ENCODE data around the gene TMEM243. TPM values are rescaled to one million over a fixed set of nuclear protein-coding genes. Genes with fewer than 3 reads are reported as not detected.
A peak's percentile ranks its signal among the peaks of the same experiment; 100 is the strongest.
"Not testable (repeated sequence)": the region's sequence is repeated elsewhere in the genome, so short reads cannot be mapped to it uniquely, and the experiment has no call there.

TMEM243 gene
- total RNA-seq, 3 donors from 2014 or later, result 38.4 to 43.1 (median 39.3) TPM

DNA sequence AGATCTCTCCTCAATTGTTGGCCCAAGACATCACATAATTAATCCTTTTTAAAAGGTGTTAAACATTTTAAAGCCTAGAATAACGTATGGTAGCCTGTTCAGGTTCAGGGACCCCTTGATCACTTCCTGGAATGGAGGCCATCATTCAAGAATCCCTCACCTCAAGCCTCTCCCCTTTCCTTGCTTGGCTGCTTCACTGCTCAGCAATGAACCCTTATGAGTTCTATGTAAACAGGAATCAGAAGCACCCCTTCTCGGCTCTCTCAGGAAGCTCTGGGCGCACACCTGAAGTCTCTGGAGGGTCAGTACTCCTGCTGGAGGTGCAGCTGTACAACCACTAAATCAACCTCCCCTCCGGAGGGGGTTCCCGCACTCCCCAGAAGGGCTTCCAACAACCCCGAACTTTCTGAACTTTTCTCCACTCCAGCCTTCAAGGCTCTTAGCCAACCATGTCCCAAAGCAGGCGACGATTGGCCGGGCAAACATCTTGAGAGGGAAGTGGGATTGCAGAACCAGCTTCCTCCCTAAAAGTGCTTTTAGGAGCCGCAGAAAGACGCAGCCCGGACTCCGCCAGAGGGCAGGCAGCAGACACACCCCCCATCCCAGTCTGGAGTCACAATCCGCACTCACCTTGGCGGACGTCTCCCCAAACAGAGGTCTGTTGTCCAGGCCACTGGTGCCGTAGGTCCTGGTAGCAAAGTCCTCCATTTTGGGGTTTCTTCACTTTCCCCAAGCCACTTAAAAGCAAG, 562 bp downstream of the TMEM243 start:
- Mint-ChIP-seq H3K36me3 (ENCODE audit: insufficient read depth) (peaks cover 2% of the 10 kb centered on the region), H3K4me3 (peak overlapping the region; percentile 99), H3K4me1 (ENCODE audit: low read depth) (peaks cover 48% of the 10 kb centered on the region), H3K9me3 (no peaks in the 10 kb centered on the region), H3K27me3 (ENCODE audit: low read depth) (no peaks in the 10 kb centered on the region)
- ATAC-seq, result no peak
- no peak for DNase-seq

DNA sequence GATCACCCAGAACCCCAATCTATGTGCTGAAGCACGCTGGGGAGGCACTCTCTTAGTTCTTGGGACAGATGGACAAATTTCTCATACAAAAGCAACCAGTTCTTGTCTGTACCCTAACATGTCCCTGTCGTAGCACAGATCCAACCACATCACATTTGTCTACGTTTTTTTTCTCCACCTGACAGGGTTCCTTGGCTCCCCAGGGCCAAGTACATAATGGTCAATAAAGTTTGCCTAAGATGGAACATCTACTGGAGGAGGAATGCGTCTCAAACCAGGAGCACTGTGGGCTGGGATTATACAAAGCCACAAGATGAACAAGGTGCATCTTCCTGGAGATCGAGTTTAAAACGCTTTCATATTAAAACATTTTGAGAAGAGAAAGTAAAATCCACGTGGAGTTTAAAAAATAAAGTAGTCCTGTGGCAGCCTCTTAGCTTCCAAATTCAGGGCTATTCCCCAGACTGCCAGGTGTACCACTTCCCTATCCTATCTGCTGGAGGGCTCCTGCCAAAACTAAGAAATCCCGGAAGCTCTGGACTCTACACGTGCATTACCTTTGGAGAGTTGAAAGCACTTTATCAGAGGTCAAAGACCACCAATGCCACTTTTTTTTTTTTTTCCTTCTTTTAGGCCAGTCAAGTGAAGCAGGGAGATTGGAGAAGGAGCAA, 1.4 kb downstream of the TMEM243 start:
- H3K4me1 Mint-ChIP-seq (ENCODE audit: low read depth), result peaks cover 56% of the 10 kb centered on the region
- ATAC-seq, result no peak
- peak overlapping the region; percentile 99 for H3K4me3 Mint-ChIP-seq

DNA sequence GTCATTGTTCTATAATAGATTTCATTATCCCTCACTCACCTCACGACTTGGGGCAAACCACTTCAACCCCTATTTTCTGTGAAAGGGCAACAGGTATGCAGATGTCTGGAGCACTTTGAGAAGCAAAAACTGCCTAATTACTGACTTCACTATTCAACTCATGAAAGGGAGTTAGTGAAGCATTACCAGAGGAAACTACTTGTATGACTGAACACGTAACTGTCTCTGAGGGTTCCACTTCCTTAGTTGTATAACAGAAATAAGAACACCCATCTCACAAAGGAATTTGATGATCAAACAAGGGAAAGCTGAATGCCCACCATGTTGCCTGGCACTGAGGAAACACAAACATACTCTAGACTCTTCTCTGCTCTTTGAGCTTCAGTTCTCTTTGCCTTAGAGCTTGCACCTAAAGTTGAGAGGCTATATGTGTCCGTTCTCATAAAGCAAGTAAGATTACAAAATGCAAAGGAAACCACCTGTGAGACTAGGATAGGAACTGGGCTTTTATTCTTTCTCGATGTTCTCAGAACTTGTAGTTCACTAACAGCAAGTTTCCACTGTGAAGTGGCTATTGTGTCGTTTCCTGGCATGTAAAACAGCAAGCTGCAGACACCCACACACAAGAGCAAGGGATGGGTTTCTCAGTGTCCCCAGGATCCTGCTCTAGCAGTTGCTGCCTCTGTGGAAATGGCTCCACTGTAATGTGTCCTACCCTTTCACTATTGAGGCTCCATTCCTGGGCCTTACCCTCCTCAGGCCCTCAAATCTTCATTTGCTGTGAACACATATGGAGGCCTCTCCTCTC, 2.6 kb downstream of the TMEM243 start:
- peaks cover 69% of the 10 kb centered on the region for H3K4me1 Mint-ChIP-seq (ENCODE audit: low read depth)
- peak overlapping the region; percentile 99 for H3K4me3 Mint-ChIP-seq
- H3K27me3 Mint-ChIP-seq (ENCODE audit: low read depth), result no peaks in the 10 kb centered on the region

More for the DNA sequence above, 1.4 kb downstream of the TMEM243 start:
- no peak for DNase-seq
- Mint-ChIP-seq H3K27me3 (ENCODE audit: low read depth) (no peaks in the 10 kb centered on the region), H3K9me3 (no peaks in the 10 kb centered on the region), H3K36me3 (ENCODE audit: insufficient read depth) (peaks cover 5% of the 10 kb centered on the region)

DNA sequence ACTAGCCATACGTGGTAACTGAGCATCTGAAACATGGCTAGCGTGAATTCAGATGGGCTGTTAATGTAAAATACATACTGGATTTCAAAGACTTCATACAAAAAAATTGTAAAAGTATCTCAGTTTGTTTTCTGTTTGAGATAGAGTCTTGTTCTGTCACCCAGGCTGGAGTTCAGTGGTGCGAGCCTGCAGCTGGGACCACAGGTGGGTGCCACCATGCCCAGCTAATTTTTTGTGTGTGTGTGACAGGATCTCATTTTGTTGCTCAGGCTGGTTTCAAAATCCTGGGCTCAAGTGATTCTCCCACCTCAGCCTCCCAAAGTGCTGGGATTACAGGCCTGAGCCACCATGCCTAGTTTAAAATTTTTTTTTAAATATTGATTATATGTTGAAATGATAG, 4.5 kb downstream of the TMEM243 start:
- H3K4me3 Mint-ChIP-seq, result no peak overlapping the region
- peaks cover 8% of the 10 kb centered on the region for H3K36me3 Mint-ChIP-seq (ENCODE audit: insufficient read depth)

More for the DNA sequence above, 2.6 kb downstream of the TMEM243 start:
- H3K36me3 Mint-ChIP-seq (ENCODE audit: insufficient read depth), result peaks cover 5% of the 10 kb centered on the region
- ATAC-seq (peak; percentile 35 to 44), DNase-seq (no peak)
- H3K9me3 Mint-ChIP-seq, result no peaks in the 10 kb centered on the region

GRCh38 chr7:87213811-87214210, 5.7 kb downstream of the TMEM243 start:
- Mint-ChIP-seq H3K27me3 (ENCODE audit: low read depth) (no peaks in the 10 kb centered on the region), H3K9me3 (no peaks in the 10 kb centered on the region), H3K4me3 (peak overlapping the region; percentile 57), H3K36me3 (ENCODE audit: insufficient read depth) (peaks cover 16% of the 10 kb centered on the region), H3K4me1 (ENCODE audit: low read depth) (peaks cover 91% of the 10 kb centered on the region)
- no peak for ATAC-seq
- no peak for DNase-seq

More for the DNA sequence above, 4.5 kb downstream of the TMEM243 start:
- no peaks in the 10 kb centered on the region for H3K27me3 Mint-ChIP-seq (ENCODE audit: low read depth)
- no peaks in the 10 kb centered on the region for H3K9me3 Mint-ChIP-seq
- ATAC-seq, result no peak
- peaks cover 81% of the 10 kb centered on the region for H3K4me1 Mint-ChIP-seq (ENCODE audit: low read depth)
- DNase-seq, result no peak

DNA sequence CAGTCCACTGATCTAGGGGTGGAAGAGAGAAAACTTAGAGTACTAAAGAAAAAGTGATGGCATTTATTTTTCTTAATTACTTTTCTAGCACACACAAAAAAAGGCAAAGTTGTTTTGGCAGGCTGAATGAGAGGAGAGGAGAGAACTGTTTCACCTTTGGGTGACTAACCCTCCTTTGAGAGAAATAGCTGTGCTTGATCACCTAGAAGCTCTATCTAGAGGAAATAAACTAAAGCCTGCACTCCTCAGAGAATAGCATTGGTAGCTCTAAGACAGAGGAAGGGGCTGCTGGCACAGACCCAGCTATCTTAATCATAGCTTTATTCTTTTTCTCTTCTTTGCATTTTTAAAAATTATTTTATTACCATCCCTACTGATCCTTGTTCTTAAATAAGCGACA, 6.3 kb downstream of the TMEM243 start:
- ATAC-seq (no peak), DNase-seq (no peak)
- H3K4me1 Mint-ChIP-seq (ENCODE audit: low read depth), result peaks cover 91% of the 10 kb centered on the region
- no peaks in the 10 kb centered on the region for H3K27me3 Mint-ChIP-seq (ENCODE audit: low read depth)
- peaks cover 19% of the 10 kb centered on the region for H3K36me3 Mint-ChIP-seq (ENCODE audit: insufficient read depth)
- no peaks in the 10 kb centered on the region for H3K9me3 Mint-ChIP-seq
- peak overlapping the region; percentile 73 for H3K4me3 Mint-ChIP-seq

DNA sequence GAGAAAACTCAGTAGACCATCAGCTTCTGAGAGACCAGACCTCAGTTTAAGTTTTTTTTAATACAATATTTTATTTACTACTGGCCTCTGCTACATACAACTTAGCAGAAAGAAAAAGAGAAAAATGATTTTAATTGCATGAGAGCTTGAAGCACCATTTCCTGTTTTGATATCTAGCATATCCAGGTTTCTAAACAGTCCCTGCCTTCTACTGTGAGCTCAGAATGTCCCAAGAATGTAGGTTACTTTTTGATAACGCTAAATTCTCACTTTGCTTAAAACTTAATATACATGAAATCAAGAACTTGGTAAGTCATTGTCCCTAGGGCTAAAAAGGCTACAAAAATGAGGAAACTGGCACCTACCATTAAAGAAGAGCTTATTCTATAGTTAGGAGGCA, 7.0 kb downstream of the TMEM243 start:
- H3K27me3 Mint-ChIP-seq (ENCODE audit: low read depth), result no peaks in the 10 kb centered on the region
- no peaks in the 10 kb centered on the region for H3K9me3 Mint-ChIP-seq
- ATAC-seq (no peak), DNase-seq (no peak)
- H3K4me1 Mint-ChIP-seq (ENCODE audit: low read depth), result peaks cover 92% of the 10 kb centered on the region
- H3K4me3 Mint-ChIP-seq, result peak overlapping the region; percentile 73
- H3K36me3 Mint-ChIP-seq (ENCODE audit: insufficient read depth), result peaks cover 25% of the 10 kb centered on the region

DNA sequence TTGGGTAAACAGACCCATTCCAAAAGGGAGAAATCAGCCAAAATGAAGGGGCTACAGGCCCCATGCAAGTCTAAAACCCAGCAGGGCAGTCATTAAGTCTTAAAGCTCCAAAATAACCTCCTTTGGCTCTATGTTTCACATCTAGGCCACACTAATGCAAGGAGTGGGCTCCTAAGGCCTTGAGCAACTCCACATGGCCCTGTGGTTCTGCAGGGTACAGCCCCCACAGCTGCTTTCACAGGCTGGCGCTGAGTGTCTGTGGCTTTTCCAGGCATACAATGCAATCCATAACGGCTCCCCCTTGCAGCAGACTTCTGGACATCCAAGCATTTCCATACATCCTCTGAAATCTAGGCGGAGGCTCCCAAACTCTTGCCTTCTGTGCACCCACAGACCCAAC, 9.0 kb downstream of the TMEM243 start:
- Mint-ChIP-seq H3K9me3 (peaks cover 10% of the 10 kb centered on the region), H3K27me3 (ENCODE audit: low read depth) (no peaks in the 10 kb centered on the region), H3K4me3 (no peak overlapping the region), H3K4me1 (ENCODE audit: low read depth) (peaks cover 77% of the 10 kb centered on the region), H3K36me3 (ENCODE audit: insufficient read depth) (peaks cover 35% of the 10 kb centered on the region)
- ATAC-seq, result no peak
- DNase-seq, result no peak

DNA sequence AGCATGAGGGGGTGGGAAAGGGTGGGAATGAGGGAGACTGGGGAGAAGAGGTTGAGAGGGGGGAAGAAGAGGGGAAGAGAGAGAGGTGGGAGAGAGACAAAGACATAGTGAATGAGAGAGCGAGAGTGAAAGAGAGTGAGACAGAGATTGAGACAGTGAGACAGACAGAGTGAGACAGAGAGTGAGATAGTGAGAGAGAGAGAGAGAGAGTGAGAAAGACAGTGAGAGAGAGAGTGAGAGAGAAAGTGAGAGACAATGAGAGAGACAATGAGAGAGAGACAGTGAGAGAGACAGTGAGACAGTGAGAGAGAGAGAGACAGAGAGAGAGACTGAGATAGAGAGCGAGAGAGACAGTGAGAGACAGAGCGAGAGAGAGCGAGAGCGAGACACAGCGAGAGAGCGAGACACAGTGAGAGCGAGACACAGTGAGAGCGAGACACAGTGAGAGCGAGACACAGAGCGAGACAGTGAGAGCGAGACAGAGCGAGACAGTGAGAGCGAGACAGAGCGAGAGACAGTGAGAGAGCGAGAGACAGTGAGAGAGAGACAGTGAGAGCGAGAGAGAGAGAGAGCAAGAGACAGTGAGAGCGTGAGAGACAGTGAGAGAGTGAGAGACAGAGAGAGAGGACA, 10.1 kb downstream of the TMEM243 start:
- H3K27me3 Mint-ChIP-seq (ENCODE audit: low read depth), result no peaks in the 10 kb centered on the region
- peak overlapping the region; percentile 16 for H3K4me3 Mint-ChIP-seq
- H3K36me3 Mint-ChIP-seq (ENCODE audit: insufficient read depth), result peaks cover 39% of the 10 kb centered on the region
- H3K4me1 Mint-ChIP-seq (ENCODE audit: low read depth), result peaks cover 70% of the 10 kb centered on the region
- no peak for DNase-seq
- H3K9me3 Mint-ChIP-seq, result peaks cover 13% of the 10 kb centered on the region
- ATAC-seq, result no peak

DNA sequence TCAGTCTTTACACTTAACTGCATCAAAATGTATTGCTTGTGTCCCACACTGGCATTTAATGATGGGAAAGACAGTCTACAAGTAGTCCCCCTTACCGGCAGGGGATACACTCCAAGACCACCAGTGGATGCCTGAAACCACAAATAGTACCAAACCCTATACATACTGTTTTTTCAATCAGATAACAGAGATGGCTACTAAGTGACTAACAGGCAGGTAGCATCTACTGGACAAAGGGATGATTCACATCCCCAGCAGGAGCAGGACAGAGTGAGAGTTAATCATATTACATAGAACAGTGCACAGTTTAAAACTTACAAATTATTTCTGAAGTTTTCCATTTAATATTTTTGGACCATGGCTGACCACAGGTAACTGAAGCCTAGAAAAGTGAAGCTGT, 13.2 kb downstream of the TMEM243 start:
- ATAC-seq (no peak), DNase-seq (no peak)
- peaks cover 66% of the 10 kb centered on the region for H3K4me1 Mint-ChIP-seq (ENCODE audit: low read depth)
- H3K27me3 Mint-ChIP-seq (ENCODE audit: low read depth), result no peaks in the 10 kb centered on the region
- peaks cover 27% of the 10 kb centered on the region for H3K9me3 Mint-ChIP-seq
- H3K4me3 Mint-ChIP-seq, result no peak overlapping the region
- peaks cover 52% of the 10 kb centered on the region for H3K36me3 Mint-ChIP-seq (ENCODE audit: insufficient read depth)

- not testable (repeated sequence) for H3K27me3 Mint-ChIP-seq (ENCODE audit: low read depth); DNase-seq; ATAC-seq; H3K4me3 Mint-ChIP-seq
- Mint-ChIP-seq H3K4me1 (ENCODE audit: low read depth) (peaks cover 65% of the 10 kb centered on the region), H3K9me3 (peaks cover 27% of the 10 kb centered on the region), H3K36me3 (ENCODE audit: insufficient read depth) (peaks cover 52% of the 10 kb centered on the region)
Measured at GRCh38 chr7:87205701-87206100, 13.8 kb downstream of the TMEM243 start.

DNA sequence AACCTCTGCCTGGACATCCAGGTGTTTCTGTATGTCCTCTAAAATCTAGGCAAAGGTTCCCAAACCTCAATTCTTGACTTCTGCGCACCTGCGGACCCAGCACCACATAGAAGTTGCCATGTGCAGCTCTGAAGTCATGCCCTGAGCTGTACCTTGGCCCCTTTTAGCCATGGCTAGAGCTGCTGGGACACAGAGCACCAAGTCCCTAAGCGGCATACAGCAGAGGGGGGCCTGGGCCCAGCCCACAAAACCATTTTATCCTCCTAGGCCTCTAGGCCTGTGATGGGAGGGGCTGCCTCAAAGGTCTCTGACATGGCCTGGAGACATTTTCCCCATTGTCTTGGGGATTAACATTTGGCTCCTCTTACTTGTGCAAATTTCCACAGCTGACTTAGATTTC, 14.6 kb downstream of the TMEM243 start:
- Mint-ChIP-seq H3K27me3 (ENCODE audit: low read depth) (no peaks in the 10 kb centered on the region), H3K4me1 (ENCODE audit: low read depth) (peaks cover 65% of the 10 kb centered on the region), H3K36me3 (ENCODE audit: insufficient read depth) (peaks cover 57% of the 10 kb centered on the region), H3K9me3 (peaks cover 27% of the 10 kb centered on the region), H3K4me3 (no peak overlapping the region)
- DNase-seq, result no peak
- ATAC-seq, result no peak

DNA sequence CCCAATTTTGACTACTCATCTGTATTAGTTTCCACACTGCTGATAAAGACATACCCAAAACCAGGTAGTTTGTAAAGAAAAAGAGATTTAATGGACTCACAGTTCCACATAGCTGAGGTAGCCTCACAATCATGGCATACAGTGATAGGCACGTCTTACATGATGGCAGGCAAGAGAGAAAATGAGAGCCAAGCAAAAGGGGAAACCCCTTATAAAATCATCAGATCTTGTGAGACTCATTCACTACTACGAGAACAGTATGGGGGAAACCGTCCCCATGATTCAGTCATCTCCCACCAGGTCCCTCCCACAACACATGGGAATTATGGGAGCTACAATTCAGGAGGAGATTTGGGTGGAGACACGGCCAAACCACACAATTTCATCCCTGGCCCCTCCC, 15.6 kb downstream of the TMEM243 start:
- Mint-ChIP-seq H3K36me3 (ENCODE audit: insufficient read depth) (peaks cover 57% of the 10 kb centered on the region), H3K4me1 (ENCODE audit: low read depth) (peaks cover 67% of the 10 kb centered on the region), H3K9me3 (peaks cover 27% of the 10 kb centered on the region)
- peak; percentile 45 to 59 for ATAC-seq
- not testable (repeated sequence) for H3K27me3 Mint-ChIP-seq (ENCODE audit: low read depth); DNase-seq; H3K4me3 Mint-ChIP-seq

GRCh38 chr7:87202705-87203104, 16.8 kb downstream of the TMEM243 start:
- no peak for DNase-seq

More at GRCh38 chr7:87202705-87203104, 16.8 kb downstream of the TMEM243 start:
- H3K27me3 Mint-ChIP-seq (ENCODE audit: low read depth), result no peaks in the 10 kb centered on the region
- peaks cover 63% of the 10 kb centered on the region for H3K4me1 Mint-ChIP-seq (ENCODE audit: low read depth)
- ATAC-seq, result no peak
- no peak overlapping the region for H3K4me3 Mint-ChIP-seq
- H3K36me3 Mint-ChIP-seq (ENCODE audit: insufficient read depth), result peaks cover 60% of the 10 kb centered on the region
- peaks cover 27% of the 10 kb centered on the region for H3K9me3 Mint-ChIP-seq

Measured in activated T-cell treated with anti-CD3 and anti-CD28 coated beads, Interleukin-2, amount 50 U/mL, for 4 hours (primary cell).